ENCODE results near the gene PNPLA6.

PNPLA6 gene

DNA sequence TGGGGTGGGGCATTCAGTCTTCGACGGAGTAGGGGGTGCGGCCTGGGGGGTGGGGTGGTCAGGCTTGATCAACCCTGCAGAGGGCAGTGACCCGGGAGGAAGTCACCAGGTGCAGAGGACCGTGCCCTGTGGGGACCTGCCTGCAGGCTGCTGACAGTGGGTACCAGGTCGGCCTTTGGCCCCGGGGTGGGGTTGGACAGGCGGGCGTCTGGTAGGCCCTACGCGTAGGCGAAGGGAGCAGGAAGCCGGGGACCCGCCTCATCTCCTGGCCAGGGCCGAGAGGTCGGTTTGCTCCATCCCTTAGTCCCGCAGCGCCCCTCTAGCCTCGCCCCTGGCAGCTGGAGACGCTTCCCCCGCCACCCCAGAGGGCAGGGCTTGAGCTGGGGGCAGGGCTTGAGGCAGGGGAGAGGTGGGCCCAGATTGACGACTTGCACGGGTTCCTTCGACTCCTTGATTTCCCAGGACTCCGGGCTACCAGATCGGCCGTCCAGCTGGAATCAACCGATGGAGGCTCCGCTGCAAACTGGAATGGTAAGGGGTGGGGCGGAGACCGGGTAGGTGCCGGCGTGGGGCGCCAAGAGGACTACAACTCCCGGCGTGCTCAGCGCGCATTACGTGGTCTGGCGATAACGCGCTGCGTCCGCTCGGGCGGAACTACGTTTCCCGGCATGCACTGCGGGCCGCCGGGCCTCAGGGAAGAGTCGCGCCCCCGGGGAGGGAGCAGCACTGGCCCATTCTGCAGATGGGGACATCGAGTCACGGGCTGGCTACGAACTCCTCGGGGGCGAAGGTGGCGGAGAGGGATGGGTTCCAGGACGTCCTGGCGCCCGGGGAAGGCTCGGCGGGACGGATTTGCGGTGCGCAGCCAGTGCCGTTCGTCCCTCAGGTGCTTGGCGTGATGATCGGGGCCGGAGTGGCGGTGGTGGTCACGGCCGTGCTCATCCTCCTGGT is at the start of gene PNPLA6:
Gene PNPLA6, plus strand, starts transcription at position 671 of the 951 bp plus-strand sequence. Its CDS starts 72 bp downstream, at position 743.
- peak; percentile 65 for DNase-seq (ENCODE audit: low read depth)

DNA sequence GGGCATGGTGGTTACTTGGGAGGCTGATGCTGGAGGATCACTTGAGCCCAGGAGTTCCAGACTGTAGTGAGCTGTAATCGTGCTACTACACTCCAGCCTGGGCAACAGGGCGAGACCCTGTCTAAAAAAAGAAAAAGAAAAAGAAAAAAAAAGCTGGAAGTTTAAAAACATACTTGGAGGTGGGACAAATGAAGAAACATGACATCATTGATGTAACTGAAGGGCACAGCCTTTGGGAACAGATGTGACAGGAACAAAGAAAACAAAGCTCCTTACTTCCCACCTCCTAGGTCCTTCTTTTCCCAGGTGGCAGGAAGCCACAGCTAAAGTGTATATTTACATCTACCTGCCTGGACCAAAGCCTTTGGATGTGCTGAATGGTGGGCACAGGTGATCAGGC is 48.6 kb upstream of the PNPLA6 start:
- no peak for DNase-seq (ENCODE audit: low read depth)

DNA sequence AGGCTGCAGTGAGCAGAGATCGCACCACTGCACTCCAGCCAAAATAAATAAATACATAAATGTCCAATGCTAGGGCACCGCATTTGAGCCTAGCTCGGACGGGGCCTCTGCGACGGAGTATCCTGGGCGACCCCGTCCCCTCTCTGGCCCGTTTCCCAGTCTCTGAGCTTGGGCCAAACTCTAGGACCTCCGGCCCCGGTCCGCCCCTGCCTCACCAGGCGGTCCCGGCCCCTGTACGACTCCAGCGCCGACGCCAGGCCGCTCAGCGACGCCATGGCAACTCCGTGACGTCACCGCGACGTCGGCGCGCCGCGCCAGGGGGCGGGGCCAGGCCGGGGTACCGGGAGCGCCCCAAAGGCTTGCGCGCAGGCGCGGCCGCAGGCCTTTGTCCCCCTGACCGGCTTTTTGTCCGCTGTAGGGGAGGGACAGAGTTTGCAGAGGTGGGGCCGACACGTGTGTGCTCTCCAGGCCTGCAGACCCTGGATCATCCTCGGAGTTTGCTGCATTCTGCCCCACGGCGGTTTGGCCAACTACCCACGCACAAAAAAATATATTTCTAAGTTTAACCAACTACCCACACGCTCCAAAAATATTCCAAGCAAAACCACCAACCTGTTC is 46.7 kb upstream of the PNPLA6 start, which contains the start of gene PEX11G:
Gene PEX11G, minus strand, starts transcription at position 300 of the 618 bp plus-strand sequence. Its CDS starts 25 bp downstream, at position 275.
- DNase-seq (ENCODE audit: low read depth) = peak; percentile 52

DNA sequence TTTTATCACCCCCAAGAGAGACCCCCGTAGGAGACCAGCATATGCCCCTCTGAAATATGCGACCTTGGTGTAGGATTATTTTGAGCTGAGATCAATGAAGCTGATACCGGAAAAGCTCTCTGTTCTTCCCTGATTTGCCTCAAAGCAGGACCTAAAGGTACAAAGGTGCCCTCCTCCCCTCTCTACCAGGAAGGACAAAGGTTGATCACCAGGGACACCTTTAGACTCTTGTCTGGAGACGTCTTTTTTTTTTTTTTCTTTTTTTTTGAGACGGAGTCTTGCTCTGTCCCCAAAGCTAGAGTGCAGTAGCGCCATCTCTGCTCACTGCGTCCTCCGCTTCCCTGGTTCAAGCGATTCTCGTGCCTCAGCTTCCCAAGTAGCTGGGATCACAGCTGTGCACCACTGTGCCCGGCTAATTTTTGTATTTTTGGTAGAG is 45.9 kb upstream of the PNPLA6 start:
- DNase-seq (ENCODE audit: low read depth) = no peak

DNA sequence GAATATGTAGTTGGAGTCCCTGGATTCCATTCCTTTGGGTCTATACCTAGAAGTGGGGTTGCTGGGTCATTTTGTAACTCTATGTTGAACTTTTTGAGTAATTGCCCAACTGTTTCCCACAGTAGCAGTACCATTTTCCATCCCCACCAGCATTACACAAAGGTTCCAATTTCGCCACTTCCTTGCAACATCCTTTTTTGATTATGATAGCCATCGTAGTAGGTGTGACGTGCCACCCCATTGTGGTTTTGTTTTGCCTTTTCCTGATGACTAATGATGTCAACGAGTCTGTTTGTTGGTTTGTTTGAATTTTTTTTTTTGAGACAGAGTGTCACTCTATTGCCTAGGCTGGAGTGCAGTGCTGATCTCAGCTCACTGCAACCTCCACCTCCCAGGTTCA is 43.4 kb upstream of the PNPLA6 start:
- peak; percentile 37 for DNase-seq (ENCODE audit: low read depth)

DNA sequence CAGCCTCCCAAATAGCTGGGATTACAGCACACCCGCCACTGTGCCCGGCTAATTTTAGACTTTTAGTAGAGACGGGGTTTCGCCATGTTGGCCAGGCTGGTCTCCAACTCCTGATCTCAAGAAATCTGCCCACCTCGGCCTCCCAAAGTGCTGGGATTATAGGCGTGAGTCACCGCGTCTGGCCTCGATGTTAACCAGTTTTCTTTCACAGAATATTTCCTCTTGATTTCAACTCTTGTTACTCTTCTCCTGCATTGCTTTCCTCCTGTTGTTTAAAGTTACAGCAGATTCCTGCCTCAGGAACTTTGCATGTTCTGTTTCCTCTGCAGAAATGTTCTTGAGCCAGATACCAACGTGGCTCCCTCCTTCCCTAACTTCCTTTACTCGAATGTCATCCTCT is 43.0 kb upstream of the PNPLA6 start:
- no peak for DNase-seq (ENCODE audit: low read depth)

DNA sequence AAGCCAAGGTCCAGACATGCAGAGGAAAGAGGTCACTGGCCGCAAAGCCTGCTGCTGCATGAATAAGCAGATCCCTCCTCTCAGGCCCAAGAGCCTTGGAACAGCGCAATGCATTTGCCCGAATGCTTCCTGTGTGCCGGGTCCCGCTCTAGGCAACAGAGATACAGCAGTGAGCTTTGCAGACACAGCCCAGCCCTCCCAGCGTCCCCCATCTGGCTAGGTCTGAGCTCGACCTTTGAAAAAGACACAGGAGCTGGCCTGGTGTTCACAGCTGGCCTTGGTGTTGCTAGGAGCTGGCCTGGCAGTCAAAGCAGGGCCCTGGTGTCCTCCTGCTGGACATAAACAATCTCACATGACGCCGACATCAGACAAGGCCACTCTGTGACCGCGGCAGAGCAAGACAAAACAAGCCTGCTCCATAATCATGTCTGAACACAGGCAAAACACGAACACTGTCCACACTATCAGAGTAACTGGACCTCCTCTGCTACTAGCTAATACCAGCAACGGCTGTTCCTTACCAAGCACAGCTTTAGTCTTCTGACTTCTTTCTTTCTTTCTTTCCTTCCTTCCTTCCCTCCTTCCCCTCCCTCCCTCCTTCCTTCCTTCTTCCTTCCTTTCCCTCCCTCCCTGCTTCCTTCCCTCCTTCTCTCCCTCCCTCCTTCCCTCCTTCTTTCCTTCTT is 41.0 kb upstream of the PNPLA6 start:
- no peak for DNase-seq (ENCODE audit: low read depth)

DNA sequence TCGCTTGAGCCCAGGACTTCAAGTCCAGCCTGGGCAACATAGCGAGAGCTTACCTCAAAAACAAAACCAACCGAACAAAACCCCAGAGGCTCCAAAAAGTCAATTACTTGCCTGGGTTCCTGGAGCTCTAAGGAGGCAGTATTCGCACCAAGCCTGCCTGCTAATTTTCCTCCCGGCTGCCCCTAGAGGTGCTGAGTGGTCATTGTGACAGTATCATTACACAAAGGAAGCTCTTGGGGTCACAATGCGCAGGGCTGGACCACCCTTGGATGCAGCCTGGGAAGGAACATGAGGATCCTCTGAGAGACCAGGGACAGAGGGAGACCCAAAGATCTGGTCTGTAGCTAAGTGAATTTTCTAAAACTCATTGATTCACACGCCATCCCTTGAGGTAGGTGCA is 38.2 kb upstream of the PNPLA6 start:
- DNase-seq (ENCODE audit: low read depth) = no peak

DNA sequence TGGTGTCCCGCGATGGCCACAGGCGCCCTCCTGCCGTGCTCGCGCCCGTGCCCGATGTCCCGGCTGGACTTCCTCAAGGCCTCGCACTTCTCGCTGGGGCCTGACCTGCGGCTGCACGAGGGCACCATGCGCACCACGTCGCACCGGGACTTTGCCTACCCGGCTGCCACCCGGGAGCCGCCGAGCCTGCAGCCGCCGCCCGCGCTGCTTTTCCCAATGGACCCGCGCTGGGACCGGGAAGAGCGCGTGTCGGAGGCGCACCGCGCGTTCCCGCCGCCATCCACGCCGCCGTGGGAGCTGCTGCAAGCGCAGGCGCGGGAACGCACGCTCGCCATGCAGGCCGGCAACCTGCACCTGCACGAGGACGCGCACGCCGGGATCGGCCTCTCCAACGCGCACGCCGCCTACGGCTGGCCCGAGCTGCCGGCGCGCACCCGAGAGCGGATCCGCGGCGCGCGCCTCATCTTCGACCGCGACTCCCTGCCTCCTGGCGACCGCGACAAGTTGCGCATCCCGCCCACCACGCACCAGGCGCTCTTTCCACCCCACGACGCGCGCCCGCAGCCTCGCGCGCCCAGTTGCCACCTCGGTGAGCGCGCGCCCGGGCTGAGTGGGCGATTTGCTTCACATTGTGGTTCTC is 34.6 kb upstream of the PNPLA6 start:
- no peak for DNase-seq (ENCODE audit: low read depth)

DNA sequence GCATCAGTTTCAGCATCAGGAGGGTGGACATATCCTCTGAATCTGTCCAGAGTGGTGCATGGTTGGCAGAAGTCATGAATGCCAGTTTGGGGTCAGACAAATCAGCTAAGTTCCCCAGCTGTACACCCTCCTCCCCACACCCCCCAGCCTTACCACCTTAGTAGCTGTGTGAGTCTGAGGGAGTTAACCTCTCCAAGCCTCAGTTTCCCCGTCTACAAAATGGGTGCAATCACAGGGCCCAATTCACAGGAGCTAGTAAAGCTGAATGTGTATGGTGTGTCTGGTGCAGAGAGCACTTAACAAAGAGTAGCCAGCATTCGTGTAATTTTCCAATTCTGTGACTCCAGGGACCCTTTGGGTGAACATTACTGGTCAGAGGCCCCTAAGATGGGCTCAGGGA is 33.0 kb upstream of the PNPLA6 start:
- no peak for DNase-seq (ENCODE audit: low read depth)

DNA sequence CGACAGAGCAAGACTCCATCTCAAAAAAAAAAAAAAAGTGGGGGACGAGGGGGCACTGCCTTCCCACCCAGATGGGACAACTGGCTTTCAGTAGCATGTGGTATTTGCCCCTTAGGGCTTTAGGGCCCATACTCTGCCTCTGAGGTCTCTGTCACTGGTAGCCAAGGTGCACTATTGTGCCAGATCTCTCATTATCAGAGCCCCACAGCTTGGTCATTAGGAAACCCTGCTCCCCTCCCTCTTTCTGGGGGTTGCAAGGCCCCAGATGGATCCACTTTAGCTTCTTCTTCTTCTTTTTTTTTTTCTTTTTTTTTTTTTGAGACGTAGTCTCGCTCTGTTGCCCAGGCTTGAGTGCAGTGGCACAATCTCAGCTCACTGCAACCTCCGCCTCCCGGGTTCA is 30.8 kb upstream of the PNPLA6 start:
- DNase-seq (ENCODE audit: low read depth) = no peak

DNA sequence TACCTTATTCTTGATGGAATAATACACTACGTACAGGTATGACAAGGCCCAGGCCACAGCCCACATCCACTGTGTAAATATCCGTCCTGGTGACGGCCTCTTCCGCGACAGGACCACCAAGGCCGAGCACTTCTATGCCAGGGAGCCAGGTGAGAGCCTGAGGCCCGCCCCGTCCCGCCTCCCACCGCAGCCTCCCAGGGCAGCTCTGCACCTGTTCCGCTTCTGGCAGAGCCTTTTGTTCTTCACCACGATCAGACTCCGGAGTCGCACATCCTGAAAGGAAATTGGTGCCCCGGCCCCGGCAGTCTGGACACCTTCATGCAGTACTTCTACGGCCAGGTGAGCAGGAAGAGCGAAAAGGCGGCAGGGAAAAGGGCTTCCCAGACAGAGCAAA is 30.2 kb upstream of the PNPLA6 start:
- DNase-seq (ENCODE audit: low read depth) = no peak

DNA sequence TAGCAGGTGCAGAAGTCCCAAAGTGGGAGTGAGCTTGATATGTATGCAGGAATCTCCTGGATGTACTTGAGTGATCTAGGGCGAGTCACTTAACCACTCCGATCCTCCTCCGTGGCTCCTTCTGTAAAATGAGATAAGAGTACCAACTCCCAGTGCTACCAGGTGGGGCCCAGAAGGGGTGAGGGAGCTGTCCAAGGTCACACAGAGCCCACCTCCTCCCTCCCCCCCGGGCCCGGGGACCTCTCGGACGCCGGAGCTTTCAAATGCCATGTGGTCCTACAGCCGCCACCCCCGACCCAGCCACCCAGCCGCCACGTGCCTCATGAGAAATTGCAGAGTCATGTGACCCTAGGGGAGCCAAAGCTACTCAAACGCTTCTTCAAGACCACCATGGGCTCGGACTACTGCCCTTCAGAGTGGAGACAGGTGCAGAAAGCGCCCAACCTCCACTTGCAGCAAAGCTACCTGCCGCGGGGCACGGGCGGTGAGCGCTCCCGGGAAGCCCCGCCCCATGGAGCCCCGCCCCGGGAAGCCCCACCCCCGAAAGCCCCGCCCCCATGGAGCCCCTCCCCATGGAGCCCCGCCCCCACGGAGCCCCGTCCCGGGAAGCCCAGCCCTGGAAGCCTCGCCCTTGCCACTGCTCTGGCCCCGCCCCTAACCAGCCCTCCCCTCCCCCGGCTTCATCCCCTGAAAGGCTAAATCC is 29.7 kb upstream of the PNPLA6 start:
- DNase-seq (ENCODE audit: low read depth) = no peak

DNA sequence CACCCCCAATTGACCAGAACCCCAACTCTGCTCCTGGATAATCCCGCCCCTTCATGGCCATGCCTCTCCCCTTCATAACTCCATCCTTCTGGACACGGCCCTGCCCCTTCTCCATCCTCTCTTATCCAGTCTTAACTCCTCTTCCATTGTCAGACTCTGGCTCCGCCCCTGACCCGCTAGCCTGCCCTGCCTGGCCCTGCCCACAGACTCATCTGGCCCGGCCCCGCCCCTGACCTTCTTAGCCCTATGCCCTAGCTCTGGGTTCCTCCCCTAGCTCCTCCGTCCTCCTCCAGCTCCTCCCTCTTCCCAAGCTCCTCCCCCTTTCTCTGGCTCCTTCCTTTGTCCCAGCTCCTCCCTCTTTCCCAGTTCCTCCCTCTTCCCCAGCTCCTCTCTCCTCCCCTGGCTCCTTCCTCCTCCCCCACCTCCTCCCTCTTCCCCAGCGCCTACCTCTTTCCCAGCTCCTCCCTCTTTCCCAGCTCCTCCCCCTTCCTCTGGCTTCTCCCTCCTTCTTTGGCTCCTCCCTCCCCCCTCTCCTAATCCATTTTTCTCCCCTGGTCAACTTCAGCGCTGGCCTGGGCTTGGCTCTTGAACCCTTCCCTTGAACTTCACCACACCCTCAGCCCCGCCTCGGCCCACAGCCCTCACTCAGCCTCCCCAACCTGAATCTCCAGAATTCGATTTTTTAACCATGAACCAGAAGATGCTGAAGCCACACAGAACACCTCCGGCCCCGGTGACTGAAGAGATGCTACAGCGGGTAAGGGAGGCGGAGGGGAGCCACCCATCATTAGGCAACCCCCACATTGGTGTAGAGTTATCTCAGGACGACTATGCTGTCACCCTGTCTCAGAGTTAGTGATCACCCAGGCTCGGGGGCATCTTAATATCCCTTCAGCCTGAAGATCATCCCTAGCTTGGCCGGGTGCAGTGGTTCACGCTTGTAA is 28.9 kb upstream of the PNPLA6 start:
- DNase-seq (ENCODE audit: low read depth) = peak; percentile 56

DNA sequence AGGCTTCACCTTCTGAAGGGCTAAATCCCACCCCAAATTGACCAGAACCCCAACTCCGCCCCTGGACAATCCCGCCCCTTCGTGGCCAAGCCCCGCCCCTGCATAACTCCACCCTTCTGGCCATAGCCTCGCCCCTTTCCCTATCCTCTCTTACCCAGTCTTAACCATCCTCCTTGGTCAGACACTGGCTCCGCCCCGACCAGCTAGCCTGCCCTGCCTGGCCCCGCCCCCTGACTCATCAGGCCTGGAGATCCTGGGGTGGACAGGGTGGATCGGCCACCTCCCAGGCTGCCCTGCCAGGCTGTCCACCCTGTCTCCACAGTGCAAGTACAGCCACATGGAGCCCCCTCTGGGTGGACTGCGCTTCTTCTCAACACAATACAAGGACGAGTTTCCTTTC is 27.6 kb upstream of the PNPLA6 start:
- no peak for DNase-seq (ENCODE audit: low read depth)

DNA sequence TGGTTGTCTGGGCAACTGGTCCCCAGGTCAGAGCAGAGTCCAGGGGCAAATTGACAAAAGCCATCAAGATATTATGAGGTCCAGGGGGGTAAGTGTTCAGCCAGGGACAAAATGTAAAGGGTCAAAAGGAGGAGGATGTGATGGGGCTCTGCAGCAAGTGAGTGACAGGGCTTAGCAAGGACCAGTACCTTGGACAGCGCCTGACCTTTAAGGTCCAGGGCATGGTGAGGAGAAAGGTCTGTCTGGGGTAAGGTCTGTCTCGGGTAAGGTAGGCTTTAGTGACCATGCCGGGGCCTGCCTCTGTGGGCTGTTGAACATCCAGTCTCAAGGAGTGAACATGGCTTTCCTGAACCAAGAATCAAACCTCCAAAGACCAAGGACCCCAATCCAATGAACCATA is 25.9 kb upstream of the PNPLA6 start:
- DNase-seq (ENCODE audit: low read depth) = no peak

DNA sequence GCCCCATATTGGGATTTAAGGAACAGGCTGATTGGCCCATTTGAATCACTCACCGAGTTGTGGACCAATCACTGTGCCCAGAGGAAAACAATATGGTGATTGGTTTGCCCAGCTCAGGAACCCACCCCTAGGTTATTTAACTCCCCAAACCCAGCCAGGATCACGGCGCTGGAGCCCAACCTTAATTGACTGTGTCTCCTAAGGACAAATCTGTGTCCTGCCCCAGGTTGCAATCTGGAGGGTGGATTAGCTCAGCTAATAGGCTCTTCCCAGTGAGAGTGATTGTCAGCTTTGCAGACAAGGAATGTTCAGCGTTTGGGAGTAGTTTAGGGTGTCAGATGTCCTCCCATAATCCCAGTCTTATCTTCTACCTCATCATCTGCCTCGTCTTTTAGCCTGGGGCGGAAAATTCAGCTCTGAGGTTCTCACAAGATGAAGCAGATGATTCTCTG is 23.1 kb upstream of the PNPLA6 start:
- no peak for DNase-seq (ENCODE audit: low read depth)

DNA sequence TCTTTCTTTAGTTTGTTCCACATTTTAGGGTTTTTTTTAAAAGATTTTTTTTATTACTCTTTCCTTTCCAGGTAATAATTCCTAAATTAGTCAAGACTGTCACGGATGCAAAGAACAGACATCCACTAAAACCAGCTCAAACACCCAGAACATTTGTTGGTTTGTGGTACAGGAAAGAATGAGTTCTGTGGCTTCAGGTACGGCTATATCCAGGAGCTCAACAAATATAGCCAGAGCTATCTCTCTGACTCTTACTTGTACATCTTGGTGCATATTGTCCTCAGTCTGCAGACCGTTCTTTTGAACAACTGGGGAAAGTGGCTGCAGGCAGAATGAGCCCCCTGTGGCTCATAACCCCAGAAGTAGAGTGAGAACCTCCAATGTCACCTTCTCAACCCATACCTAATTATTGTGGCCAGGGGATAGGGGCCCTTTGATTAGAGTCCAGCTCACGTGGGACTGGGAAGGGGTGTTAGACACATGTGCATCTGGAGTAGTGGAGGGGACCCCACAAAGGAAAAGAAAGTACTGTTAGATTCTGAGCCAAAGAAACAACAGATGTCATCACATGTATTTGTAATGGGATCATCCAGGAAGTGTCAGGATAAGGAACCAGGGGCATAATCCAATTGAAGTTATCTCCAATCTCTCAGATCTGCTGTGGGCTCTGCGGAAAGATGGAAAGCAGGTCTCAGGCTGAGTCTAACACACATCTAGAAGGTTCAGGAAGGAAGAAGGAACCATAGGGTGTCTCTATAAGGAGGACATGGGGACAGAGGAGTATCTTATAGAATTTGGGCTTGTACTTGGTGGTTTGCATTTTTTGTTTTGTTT is 21.5 kb upstream of the PNPLA6 start:
- DNase-seq (ENCODE audit: low read depth) = no peak

DNA sequence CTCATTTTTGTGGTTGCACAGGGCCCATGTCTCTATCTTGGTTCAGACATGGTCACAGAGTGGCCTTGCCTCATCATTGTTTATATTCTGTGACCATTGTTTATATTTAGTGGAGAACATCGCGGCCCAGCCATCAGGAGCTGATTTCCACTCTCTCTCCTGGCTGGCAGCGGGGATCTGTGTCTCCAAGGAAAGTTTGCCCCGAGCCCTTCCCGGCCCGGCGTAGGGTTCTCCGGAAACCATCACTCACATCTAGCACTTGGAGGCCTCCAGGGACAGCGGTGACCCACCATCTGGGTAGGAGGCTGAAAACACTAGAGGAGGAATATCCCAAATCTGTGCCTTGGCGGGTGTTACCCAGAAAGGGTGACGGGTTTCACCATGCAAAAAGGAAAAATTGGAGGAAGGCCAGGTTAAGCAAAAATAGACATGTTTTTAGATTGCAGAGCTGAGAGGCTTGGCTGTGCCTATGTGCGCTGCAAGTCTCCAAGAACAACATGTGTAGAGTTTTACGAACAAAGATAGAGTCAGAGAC is 20.3 kb upstream of the PNPLA6 start:
- no peak for DNase-seq (ENCODE audit: low read depth)
